H54 (cell line): ENCODE results near the gene BMF.

ENCODE experiments used
- DNase-seq: peaks from one replicate; pipeline ENCODE4 v3.0.0; 2011; ENCODE audit warnings: low spot score, mixed read lengths; ENCODE audit not compliant: insufficient read length
- FAIRE-seq: peaks from 3 replicates; lab custom pipeline; 2011; peaks lifted over from hg19 to GRCh38; lab: Jason Lieb, UNC
- POLR2A ChIP-seq: IDR thresholded peaks from 2 replicates; pipeline ENCODE4 v1.6.1; 2011; ENCODE audit warnings: low read depth, mild to moderate bottlenecking, low read length

The BMF gene

GRCh38 chr15:40064231-40064894 is 44.3 kb downstream of the BMF start:
- FAIRE-seq (no peak), DNase-seq (no peak)
- no peak for TF ChIP-seq POLR2A

GRCh38 chr15:40063563-40064011 is 45.1 kb downstream of the BMF start:
- TF ChIP-seq POLR2A = no peak
- FAIRE-seq (peak; percentile 86), DNase-seq (peak; percentile 75)

DNA sequence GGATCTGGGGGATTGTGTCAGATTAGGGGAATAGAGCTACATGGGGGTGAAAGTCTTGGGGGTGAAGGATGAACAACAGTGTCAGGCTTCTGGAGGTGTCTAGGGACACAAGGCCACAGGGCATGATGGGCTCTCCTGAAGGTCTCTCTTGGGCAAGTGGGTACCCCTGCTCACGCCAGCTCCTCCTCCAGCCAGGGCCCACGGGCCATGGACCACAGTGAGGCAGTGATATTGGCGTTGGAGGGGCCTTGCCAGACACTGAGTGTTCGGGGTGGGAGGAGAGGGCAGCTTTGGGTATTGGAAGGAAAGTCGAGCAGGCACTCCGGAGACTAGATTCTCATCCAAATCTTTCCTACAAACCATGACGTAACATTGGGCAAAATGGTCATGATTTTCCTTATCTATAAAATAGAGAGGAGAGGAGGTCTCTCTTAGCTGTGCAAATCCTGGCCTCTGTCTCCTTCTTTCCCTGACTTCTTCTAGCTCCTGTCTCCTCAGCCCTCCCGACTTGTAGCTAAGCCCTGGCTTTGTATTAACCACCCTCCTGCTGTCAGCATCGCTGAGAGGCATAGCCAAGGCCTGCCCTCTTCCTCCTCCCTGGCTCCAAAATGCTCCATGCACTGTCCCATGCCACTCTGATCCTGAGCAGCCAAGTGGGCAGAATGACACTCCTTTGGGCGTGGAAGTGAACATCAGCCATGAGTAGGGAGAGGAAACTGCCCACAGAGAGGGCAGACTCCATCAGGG is 45.7 kb downstream of the BMF start:
- no peak for DNase-seq
- no peak for FAIRE-seq
- TF ChIP-seq POLR2A = no peak

DNA sequence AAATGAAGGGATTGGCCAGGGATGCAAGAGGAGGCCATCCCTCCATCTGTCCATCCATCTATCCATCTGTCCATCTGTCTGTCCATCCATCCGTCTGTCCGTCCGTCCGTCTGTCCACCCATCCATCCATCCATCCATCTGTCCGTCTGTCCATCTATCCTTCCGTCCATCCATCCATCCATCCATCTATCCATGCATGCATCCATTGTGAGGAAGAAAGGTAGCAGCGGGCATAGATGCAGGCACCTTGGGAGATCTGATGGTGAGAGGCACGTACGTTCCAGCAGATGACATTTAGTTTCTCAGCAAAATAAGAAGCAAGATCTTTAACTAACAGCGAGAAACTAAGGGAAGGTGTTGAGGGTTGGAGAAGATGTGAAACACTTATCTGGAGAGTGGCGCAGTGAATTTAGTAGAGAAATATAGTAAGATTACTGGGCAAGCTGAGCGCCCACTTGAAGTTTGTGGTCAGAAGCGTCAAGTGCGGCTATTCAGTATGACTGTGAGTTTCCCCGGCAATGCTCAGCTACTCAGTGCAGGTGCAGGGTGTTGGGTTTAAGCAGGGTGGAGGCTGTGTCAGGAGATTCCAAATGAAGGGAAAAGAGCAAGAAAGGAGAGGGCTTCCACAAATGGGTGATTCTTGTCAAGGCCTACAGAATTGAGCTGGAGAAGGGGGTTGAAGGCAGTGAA is 47.3 kb downstream of the BMF start:
- DNase-seq (no peak), FAIRE-seq (no peak)
- no peak for TF ChIP-seq POLR2A

- FAIRE-seq (no peak), DNase-seq (no peak)
- TF ChIP-seq POLR2A = no peak
Observed at GRCh38 chr15:40060236-40060961, 48.3 kb downstream of the BMF start.

DNA sequence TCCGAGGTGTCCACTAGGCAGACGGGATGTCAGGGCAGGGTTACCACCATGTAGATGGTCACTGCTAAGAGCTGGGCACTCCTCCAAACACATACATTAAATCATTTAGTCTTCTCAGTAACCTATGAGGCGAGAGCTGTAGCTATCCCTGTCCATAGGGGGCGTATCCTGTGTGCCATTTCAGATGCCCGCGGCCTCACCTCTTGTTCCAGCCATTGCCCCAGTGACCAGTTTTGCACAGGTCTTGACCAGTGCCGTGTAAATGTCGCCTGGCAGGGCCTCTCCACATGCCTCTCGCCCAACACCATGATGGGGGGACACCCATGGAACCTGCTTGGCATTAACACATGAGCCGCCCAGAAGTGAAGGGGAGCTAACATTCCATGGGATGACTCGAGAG is 48.9 kb downstream of the BMF start:
- no peak for TF ChIP-seq POLR2A
- FAIRE-seq = no peak

DNA sequence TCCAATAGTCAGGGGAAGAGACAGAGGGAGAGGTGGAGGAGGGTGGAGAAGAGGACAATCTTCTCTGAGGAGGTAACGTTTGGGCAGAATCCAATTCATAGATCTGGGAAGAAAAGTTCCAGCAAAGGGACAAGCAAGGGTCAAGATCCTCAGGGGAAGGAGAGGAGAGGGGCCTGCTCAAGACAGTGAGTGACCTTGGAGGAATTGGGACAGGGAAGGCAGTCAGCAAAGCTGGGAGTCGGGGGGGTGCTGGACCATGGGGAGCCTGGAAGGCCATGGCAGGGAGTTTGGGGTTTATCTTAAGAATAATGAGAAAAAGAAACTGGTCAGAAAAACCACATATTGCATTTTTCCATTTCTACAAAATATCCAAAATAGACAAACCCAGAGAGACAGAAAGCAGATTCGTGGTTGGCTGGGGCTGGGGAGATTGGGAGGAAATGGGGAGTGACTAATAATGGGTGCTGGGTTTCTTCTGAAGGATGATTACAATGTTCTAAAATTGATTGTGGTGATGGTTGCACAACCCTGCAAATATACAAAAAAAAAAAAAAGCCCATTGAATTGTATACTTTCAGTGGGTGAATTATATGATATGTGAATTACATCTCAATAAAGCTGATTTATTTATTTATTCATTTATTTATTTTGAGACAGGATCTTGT is 50.1 kb downstream of the BMF start:
- DNase-seq (no peak), FAIRE-seq (no peak)
- no peak for TF ChIP-seq POLR2A

More for the DNA sequence above, 48.9 kb downstream of the BMF start:
- no peak for DNase-seq

- no peak for DNase-seq
- no peak for FAIRE-seq
- TF ChIP-seq POLR2A = no peak
Observed at GRCh38 chr15:40055576-40056293, 52.9 kb downstream of the BMF start.

DNA sequence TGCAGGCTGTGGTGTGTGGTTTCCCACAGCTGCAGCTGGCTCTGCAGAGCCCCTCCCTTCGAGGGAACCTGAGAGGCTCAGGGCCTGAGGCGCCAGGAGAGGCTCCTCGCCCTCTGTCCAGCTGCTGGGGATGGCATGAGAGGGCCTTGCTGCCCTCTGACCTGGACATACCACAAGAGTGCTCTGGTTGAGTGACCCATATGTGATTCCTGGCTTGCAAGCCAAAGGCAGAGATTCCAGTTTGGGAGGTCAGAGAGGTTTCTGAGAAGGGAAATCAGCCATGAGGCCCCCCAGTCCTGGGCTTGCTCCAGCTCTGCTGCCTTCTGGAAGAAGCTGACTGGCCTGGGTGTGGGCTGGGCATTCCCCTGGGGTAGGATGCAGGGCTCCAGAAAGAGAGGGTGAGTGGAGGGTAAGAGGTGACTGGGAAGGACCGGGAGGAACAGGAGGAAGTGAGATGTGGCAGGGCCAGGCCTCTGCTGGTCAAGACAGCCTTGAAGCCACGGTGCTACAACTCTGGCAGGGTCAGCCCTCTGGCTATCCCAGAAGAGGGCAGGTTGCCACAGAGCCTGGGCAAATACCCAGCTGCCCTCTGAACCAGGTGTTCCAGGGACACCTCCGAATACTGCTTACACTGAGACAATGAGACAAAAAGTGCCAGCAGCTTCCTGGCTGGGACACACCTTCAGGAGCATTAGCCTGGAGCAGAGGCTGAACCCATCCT is 53.7 kb downstream of the BMF start:
- DNase-seq = no peak
- FAIRE-seq = no peak
- no peak for TF ChIP-seq POLR2A

GRCh38 chr15:40054605-40054854 is 54.1 kb downstream of the BMF start:
- FAIRE-seq (no peak), DNase-seq (no peak)
- no peak for TF ChIP-seq POLR2A

DNA sequence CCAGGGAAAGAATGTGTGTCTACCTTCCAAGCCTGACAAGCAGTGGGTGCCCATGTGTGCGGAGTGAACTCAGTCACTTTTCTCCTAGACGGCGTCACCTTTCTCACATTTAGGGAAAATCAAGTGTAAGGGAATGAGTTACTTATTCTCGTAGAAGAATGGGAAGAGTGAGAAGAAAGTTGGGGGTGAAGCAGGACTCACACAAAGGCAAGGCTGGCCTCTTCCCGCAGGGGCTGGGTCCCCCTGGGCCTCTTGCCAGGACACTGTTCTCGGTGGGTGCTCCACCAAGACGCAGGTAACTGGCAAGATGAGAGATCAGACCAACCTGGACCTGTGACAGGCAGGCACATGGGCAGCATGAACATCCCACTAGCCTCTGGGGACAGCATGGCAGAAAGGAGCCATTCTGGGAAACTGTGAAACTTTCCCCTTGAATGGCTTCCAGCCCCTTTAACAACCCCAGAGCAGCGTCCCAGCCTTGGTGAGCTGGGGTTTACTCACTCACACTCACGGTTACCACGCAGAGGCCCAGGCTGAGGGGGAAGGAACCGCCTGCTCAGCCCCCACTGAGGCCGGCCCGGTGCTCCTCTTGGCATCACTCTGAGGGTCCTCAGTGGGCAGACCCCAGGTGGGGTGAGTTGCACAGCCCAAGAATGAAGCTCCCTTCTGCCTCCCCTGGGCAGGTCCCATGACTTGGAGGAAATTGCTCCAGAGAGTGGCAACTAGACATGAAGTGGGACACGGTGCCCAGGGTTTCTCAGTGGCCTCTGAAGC is 54.7 kb downstream of the BMF start:
- FAIRE-seq (no peak), DNase-seq (no peak)
- TF ChIP-seq POLR2A = no peak
